ENCODE measurements around the gene MBLAC1. TPM values are rescaled to one million over a fixed set of nuclear protein-coding genes. Genes with fewer than 3 reads are reported as not detected.

MBLAC1 gene
- 1.7 and 2.2 TPM in 2 replicates for total RNA-seq

GRCh38 chr7:100126931-100127865 lies at the start of gene MBLAC1:
TSS of gene MBLAC1 (plus strand) at chr7:100126967. CDS start at chr7:100127396, 429 bp downstream.

GRCh38 chr7:100081535-100082102 lies 45.1 kb upstream of the MBLAC1 start, which contains the start of gene ZNF3:
TSS of gene ZNF3 (minus strand) at chr7:100081723. CDS start at chr7:100077357, 4,366 bp downstream.

GRCh38 chr7:100088621-100089457 lies 37.9 kb upstream of the MBLAC1 start, which contains the start of gene COPS6:
TSS of gene COPS6 (plus strand) at chr7:100088969. CDS start at chr7:100088991, 22 bp downstream.

GRCh38 chr7:100101016-100101862 lies 25.5 kb upstream of the MBLAC1 start, which contains the start of the genes AP4M1 and MCM7:
TSS of gene AP4M1 (plus strand) at chr7:100101643. CDS start at chr7:100101715, 72 bp downstream.
TSS of gene MCM7 (minus strand) at chr7:100101397. CDS start at chr7:100101294, 103 bp downstream.

GRCh38 chr7:100119072-100119969 lies 7.4 kb upstream of the MBLAC1 start, which contains the start of the genes CNPY4 and TAF6:
TSS of gene CNPY4 (plus strand) at chr7:100119634. CDS start at chr7:100119745, 111 bp downstream.
TSS of gene TAF6 (minus strand) at chr7:100119358. CDS start at chr7:100114209, 5,149 bp downstream.

GRCh38 chr7:100148559-100149328 lies 22.0 kb downstream of the MBLAC1 start, which contains the start of gene LAMTOR4:
TSS of gene LAMTOR4 (plus strand) at chr7:100148918. CDS start at chr7:100148973, 55 bp downstream.

GRCh38 chr7:100158229-100159098 lies 31.7 kb downstream of the MBLAC1 start, which contains the start of gene TRAPPC14:
TSS of gene TRAPPC14 (minus strand) at chr7:100158723. CDS start at chr7:100158499, 224 bp downstream.

GRCh38 chr7:100177045-100178001 lies 50.6 kb downstream of the MBLAC1 start, which contains the start of the genes GPC2 and STAG3:
TSS of gene GPC2 (minus strand) at chr7:100177381. CDS start at chr7:100177199, 182 bp downstream.
TSS of gene STAG3 (plus strand) at chr7:100177918. CDS start at chr7:100180557, 2,639 bp downstream.

Other genes with a start within 250 kb of the MBLAC1 start
- gene OR2AE1, start 249.9 kb upstream of the MBLAC1 start, total RNA-seq: 0.09 and 0.18 TPM in 2 replicates
- 13.6 and 22.7 TPM in 2 replicates for gene TRIM4, start 207.4 kb upstream of the MBLAC1 start, total RNA-seq
- 0.09 and 0.18 TPM in 2 replicates for gene GJC3, start 197.3 kb upstream of the MBLAC1 start, total RNA-seq
- gene AZGP1, start 150.9 kb upstream of the MBLAC1 start, total RNA-seq: not detected in 2 replicates
- 30.4 and 38.8 TPM in 2 replicates for gene ZKSCAN1, start 111.4 kb upstream of the MBLAC1 start, total RNA-seq
- 6.8 and 7.3 TPM in 2 replicates for gene ZSCAN21, start 77.2 kb upstream of the MBLAC1 start, total RNA-seq
- 20.7 and 21.0 TPM in 2 replicates for gene ZNF3, start 45.2 kb upstream of the MBLAC1 start, total RNA-seq
- gene COPS6, start 38.0 kb upstream of the MBLAC1 start, total RNA-seq: 94.6 and 127 TPM in 2 replicates
- 51.6 and 123 TPM in 2 replicates for gene MCM7, start 25.6 kb upstream of the MBLAC1 start, total RNA-seq
- 20.4 and 28.5 TPM in 2 replicates for gene AP4M1, start 25.3 kb upstream of the MBLAC1 start, total RNA-seq
- gene TAF6, start 7.6 kb upstream of the MBLAC1 start, total RNA-seq: 22.1 and 25.5 TPM in 2 replicates
- gene CNPY4, start 7.3 kb upstream of the MBLAC1 start, total RNA-seq: 34.2 and 36.7 TPM in 2 replicates
- 114 and 120 TPM in 2 replicates for gene LAMTOR4, start 22.0 kb downstream of the MBLAC1 start, total RNA-seq
- gene TRAPPC14, start 31.8 kb downstream of the MBLAC1 start, total RNA-seq: 7.3 and 8.5 TPM in 2 replicates
- gene GAL3ST4, start 41.6 kb downstream of the MBLAC1 start, total RNA-seq: 0.36 and 1.1 TPM in 2 replicates
- gene GPC2, start 50.4 kb downstream of the MBLAC1 start, total RNA-seq: 3.9 and 5.6 TPM in 2 replicates
- 0.09 and 0.19 TPM in 2 replicates for gene STAG3, start 51.0 kb downstream of the MBLAC1 start, total RNA-seq
- not detected in 2 replicates for gene PVRIG, start 93.0 kb downstream of the MBLAC1 start, total RNA-seq
- not detected in 2 replicates for gene SPDYE3, start 180.7 kb downstream of the MBLAC1 start, total RNA-seq
- gene PILRB, start 231.2 kb downstream of the MBLAC1 start, total RNA-seq: 4.1 and 14.6 TPM in 2 replicates
- gene PILRA, start 246.5 kb downstream of the MBLAC1 start, total RNA-seq: 0.28 TPM in 1 of 2 replicates, not detected in the other

Measured in endothelial cell of coronary artery (primary cell).